Measurements from ENCODE around the gene TCF4.
A peak's percentile ranks its signal among the peaks of the same experiment; 100 is the strongest.

Gene TCF4

DNA sequence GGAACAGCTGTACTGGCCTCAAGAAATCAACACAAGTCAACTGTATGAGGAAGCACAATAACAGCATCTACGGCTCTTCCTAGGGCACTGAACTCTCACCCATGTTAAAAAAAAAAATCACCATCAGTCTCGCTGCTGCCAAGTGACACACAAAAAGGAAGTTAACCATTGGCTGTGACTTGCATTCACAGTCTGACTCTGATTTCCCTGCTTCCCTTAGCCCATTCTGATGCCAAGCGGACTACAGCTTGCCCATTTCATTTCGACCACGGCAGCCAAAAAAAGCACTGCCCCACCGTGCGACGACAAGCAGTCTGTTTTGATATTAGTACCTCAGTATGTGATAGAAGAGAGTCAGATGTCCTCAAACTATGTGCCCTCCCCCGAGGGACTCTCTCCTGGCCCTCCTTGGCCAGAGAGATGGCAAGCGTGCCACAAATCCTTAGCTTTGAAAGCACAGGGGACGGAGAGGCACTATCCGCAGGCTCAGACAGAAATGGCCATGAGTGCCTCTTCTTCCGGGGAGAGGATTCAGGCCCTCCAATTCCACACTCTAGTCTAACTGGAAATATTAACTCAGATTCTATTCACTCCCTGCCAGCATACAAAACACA is 250.0 kb downstream of the TCF4 start:
- peak; percentile 35 to 41 for DNase-seq

DNA sequence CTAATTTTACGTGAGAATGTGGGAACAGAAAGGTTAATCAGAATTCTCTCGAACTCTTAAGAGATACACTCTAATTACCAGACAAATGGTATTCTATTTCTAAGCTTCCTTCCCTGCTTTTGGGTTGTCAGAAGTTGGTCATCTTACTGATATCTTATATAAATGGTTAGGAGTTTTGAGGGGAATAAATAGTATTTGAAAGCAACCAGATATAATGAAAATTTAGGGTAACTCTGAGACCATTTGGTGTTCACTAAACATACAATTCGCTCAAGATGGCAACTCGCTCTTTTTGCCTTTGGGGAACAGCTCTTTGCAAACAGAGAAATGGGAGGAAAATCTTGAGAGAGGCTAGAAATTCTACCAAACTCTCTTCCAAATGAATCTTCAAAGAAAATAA is 250.9 kb downstream of the TCF4 start:
- no peak for DNase-seq

- DNase-seq = no peak
Measured at GRCh38 chr18:55336438-55337100, 251.4 kb downstream of the TCF4 start.

- DNase-seq = no peak
Measured at GRCh38 chr18:55334875-55335274, 253.1 kb downstream of the TCF4 start.

- DNase-seq = no peak
Measured at GRCh38 chr18:55331301-55331700, 256.7 kb downstream of the TCF4 start.

GRCh38 chr18:55328301-55328700 is 259.7 kb downstream of the TCF4 start:
- DNase-seq = peak; percentile 36 to 49

DNA sequence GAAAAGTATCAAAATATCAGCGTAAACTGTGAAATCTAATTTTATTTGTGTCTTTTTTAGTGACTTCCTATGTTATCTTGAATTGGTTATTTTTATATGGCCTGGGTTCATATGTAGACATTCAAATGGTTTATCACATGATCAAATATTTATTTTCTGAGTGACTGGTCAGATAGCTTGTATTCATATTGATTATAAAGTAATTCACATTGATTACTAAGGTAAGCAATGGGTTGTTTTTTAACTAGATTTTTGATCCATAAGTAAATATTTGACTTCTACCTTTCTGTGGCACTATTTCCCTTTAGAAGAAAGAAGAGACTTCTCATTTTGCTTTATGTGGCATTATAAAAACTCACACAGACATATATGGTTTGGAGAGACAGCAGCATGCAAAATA is 260.5 kb downstream of the TCF4 start:
- no peak for DNase-seq

DNA sequence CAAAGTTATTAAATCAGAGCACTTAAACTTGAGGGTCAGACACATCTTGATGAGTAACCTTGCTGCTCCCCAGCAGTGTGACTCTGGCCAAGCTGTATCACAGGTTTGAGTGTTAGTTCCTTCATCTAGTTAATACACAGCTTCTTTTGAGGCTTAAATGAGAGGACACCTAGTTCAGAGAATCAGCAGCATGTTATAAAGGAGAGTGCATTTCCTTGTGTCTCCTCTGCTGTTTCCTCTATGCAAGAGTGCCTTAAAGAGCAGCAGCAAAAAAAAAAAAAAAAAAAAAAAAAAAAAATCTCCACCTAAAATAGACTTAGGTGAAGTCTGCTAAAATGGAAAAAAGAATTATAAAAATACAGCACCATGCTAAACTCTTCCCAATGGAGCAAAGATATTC is 261.9 kb downstream of the TCF4 start:
- DNase-seq = no peak

GRCh38 chr18:55324166-55324565 is 263.8 kb downstream of the TCF4 start:
- DNase-seq = no peak

GRCh38 chr18:55323051-55323994 is 264.7 kb downstream of the TCF4 start:
- no peak for DNase-seq

GRCh38 chr18:55322178-55322735 is 265.7 kb downstream of the TCF4 start:
- peak; percentile 63 to 67 for DNase-seq

GRCh38 chr18:55321265-55322177 is 266.5 kb downstream of the TCF4 start:
- peak; percentile 86 to 97 for DNase-seq

- DNase-seq = peak in 1 of 2 donors; percentile 15
Measured at GRCh38 chr18:55320424-55321264, 267.3 kb downstream of the TCF4 start.

GRCh38 chr18:55319459-55320193 is 268.4 kb downstream of the TCF4 start:
- DNase-seq = no peak

- no peak for DNase-seq
Measured at GRCh38 chr18:55318951-55319441, 269.0 kb downstream of the TCF4 start.

DNA sequence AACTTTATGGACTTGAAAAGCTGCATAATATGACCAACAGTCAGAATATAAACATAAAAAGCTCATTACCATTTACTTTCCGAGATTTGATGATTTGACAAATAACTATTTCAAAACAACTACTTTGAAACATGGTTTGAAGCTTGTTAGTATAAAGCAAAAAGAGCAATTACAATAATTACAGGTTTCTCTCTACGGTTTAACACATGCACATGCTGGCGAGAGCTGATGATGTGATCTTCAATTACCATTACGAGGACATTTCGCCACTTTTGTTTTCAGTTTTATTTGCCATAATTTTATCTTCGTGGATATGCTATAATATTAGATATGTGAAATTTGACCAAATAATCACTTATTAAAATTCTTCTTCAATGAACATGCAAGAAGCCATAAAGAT is 270.1 kb downstream of the TCF4 start:
- no peak for DNase-seq

DNA sequence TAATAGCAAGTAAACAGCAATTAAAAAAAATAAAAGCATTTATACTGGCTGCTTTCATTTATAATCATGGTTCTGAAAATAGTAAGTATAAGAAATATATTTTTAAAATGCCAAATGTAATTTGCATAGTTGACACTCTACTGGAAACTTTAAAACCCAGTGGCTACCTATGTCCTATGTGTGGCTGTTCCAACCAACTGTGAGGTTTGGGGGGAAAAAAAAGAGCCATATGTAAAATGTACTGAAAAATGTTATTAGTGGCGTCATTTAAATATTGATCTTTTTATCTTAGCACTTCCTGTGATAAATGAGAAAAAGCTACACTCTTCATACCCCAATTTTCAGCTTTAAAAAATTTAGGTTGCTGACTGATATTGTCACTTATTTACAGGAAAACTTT is 270.7 kb downstream of the TCF4 start:
- no peak for DNase-seq

- no peak for DNase-seq
Measured at GRCh38 chr18:55316486-55317184, 271.4 kb downstream of the TCF4 start.

- no peak for DNase-seq
Measured at GRCh38 chr18:55314615-55315237, 273.3 kb downstream of the TCF4 start.

Measured in inflammatory macrophage treated with lipopolysaccharide for 1 hour (primary cell).